ENCODE measurements around the gene RAD51B. TPM values are rescaled to one million over a fixed set of nuclear protein-coding genes. Genes with fewer than 3 reads are reported as not detected.

The RAD51B gene
- total and polyA plus RNA-seq, 3 donors from 2014 or later = 5.5 to 22.5 (median 19.1) TPM

GRCh38 chr14:68663385-68664076, 844.0 kb downstream of the RAD51B start:
- no peak for TF ChIP-seq CTCF (IDR thresholded peaks at IDR 0.05)
- Histone ChIP-seq H3K36me3 (ENCODE audit: low read depth, missing control alignments) (no peaks in the 10 kb centered on the region), H3K4me1 (peaks cover 34% of the 10 kb centered on the region), H3K27me3 (no peaks in the 10 kb centered on the region), H3K9me3 (no peaks in the 10 kb centered on the region), H3K27ac (no peak overlapping the region), H3K4me3 (no peak overlapping the region)
- intact Hi-C loops (cut with DNase I; ENCODE audit: low total_unique reads) = no loop called here
- DNase-seq = no peak
- WGBS, 2 donors = 88 to 91% methylated on average over 9 of the region's 9 CpGs

- no peak overlapping the region for H3K4me3 ChIP-seq
- no peaks in the 10 kb centered on the region for H3K9me3 ChIP-seq
- 52% methylated on average over 4 of the region's 4 CpGs for WGBS, 2 donors
- H3K27ac ChIP-seq = peak overlapping the region; percentile 22 to 70
- intact Hi-C loops (cut with DNase I; ENCODE audit: low total_unique reads) = no loop called here
- H3K4me1 ChIP-seq = peaks cover 32% of the 10 kb centered on the region
- no peaks in the 10 kb centered on the region for H3K36me3 ChIP-seq (ENCODE audit: low read depth, missing control alignments)
- H3K27me3 ChIP-seq = no peaks in the 10 kb centered on the region
- TF ChIP-seq POLR2A (IDR thresholded peaks at IDR 0.05) (no peak), CTCF (IDR thresholded peaks at IDR 0.05) (no peak)
- no peak for DNase-seq
These were observed 844.7 kb downstream of the RAD51B start for GRCh38 chr14:68664225-68664681.

GRCh38 chr14:68665131-68665530, 845.6 kb downstream of the RAD51B start:
- WGBS, 2 donors = 75 to 86% methylated on average over 4 of the region's 4 CpGs
- intact Hi-C loops (cut with DNase I; ENCODE audit: low total_unique reads) = no loop called here

GRCh38 chr14:68665792-68666204, 846.2 kb downstream of the RAD51B start:
- intact Hi-C loops (cut with DNase I; ENCODE audit: low total_unique reads) = no loop called here
- H3K4me1 ChIP-seq = peaks cover 38% of the 10 kb centered on the region

More at GRCh38 chr14:68665131-68665530, 845.6 kb downstream of the RAD51B start:
- TF ChIP-seq POLR2A (IDR thresholded peaks at IDR 0.05) = no peak
- no peak for TF ChIP-seq CTCF (IDR thresholded peaks at IDR 0.05)
- Histone ChIP-seq H3K4me3 (no peak overlapping the region), H3K27me3 (no peaks in the 10 kb centered on the region), H3K9me3 (no peaks in the 10 kb centered on the region), H3K4me1 (peaks cover 33% of the 10 kb centered on the region), H3K27ac (no peak overlapping the region), H3K36me3 (ENCODE audit: low read depth, missing control alignments) (no peaks in the 10 kb centered on the region)
- no peak for DNase-seq

More at GRCh38 chr14:68665792-68666204, 846.2 kb downstream of the RAD51B start:
- DNase-seq = no peak
- no peaks in the 10 kb centered on the region for H3K36me3 ChIP-seq (ENCODE audit: low read depth, missing control alignments)
- no peak overlapping the region for H3K4me3 ChIP-seq
- no peaks in the 10 kb centered on the region for H3K27me3 ChIP-seq
- no peaks in the 10 kb centered on the region for H3K9me3 ChIP-seq
- H3K27ac ChIP-seq = no peak overlapping the region
- no peak for TF ChIP-seq POLR2A (IDR thresholded peaks at IDR 0.05)
- TF ChIP-seq CTCF (IDR thresholded peaks at IDR 0.05) = no peak
